Stimulated activated CD8-positive, alpha-beta memory T cell treated with anti-CD3 and anti-CD28 coated beads, Interleukin-2, amount 100 ng/mL, for 48 hours (primary cell): ENCODE measurements around the gene LTA.
"Not testable (repeated sequence)": the region's sequence is repeated elsewhere in the genome, so short reads cannot be mapped to it uniquely, and the experiment has no call there.

Experiments used
- DNase-seq, 2 donors: peaks; one replicate each; pipeline ENCODE4 v3.0.0-alpha.2; 2020; ENCODE audit warnings: low read depth in 2 of 2

LTA gene

DNA sequence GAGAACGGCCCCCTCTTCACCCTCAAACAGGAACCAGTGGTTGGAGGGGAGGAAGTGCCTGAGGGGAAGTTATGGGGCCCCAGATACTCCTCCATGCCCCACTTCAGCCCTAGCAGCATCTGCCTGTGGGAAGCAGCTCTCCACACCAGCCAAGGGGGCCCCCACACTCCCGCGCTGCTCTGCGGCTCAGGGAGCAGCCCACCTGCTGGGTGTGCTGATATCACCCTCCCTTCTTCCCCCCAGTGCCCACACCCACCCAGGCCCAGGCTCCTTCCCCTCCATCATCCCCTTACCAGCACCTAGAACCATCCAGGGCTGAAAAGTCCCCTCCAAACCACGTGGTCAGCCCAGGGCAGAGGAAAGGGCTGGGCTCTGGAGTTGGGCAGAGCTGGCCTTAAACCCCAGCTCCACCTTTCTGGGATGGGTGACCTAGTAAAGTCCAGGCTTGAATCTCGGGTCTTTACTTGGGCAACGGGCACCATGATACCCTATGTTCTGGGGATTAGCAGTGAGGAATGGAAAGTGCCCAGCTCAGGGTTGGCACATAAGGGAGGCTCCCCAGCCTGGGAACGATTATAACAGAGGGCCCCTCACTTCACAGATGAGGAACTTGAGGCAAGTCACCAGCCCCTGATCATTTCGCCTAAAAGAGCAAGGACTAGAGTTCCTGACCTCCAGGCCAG is 14.7 kb downstream of the LTA start:
- DNase-seq, result no peak

DNA sequence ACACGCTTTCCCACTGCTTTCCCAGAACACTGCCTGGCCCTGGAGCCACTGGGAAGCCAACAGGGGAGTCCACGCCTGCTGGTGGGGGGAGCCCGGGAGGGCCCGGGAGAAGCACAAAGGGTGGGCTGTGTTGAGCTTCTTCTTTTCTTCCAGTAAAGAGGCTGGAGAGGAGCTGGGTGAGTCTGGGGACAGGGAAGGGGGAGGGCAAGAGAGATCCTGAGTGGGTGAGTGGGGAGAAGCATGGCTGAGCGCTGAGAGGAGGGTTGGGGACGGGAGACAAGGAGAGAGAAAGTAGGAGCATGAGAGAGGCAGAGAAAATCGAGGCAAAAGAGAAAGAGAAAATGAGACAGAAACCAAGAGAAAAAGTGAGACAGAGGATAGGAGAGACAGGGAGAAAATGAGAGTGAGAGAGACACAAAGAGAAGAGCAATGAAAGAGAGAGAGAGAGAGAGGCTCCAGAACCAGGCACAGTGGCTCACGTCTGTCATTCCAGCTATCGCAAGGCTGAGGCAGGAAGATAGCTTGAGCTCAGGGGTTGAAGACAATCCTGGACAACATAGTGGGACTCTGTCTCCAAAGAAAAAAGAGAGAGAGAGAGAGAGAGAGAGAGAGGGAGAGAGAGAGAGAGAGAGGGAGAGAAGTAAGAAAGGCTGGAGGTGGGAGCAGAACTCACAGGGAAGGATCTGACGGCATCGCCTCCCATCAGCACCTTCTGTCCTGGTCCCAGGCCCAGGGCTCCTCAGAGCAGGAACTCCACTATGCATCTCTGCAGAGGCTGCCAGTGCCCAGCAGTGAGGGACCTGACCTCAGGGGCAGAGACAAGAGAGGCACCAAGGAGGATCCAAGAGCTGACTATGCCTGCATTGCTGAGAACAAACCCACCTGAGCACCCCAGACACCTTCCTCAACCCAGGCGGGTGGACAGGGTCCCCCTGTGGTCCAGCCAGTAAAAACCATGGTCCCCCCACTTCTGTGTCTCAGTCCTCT is 16.0 kb downstream of the LTA start:
- DNase-seq, result no peak

DNA sequence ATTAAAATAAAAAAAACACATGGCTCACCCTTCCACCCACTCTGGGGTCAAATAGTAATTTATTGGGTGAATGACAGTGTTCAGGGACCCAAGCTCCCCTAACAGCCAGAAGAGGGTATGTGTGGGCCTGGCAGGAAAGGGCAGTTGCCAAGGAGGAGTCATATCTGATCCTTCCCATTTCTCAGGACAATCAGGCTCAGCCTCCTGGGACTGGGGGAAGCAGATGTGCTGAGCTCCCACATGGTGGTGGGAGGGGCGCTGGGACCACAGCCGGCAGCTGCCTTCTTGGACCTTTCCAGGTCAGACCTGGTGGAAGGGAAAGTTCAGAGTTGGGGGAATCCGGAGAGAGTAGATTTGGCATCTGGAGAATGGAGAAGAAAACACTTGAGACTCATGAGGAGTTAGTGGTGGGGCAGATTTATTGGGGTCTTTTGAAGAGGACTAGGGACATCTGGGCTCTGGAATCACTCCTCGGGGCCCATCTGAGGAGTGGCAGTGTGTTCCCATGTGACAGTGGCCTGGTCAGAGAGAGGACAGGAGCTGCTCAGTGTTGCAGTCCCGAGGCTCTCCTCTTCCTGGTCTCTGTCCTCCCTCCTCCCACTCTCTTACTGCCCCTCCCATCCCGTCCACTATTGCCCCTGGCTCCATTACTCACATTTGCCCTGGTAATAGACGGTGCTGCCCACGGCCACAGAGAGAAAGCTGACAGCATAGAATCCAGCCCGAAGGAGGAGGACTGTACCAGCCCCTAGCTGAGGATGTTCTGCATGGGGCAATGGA is 17.0 kb downstream of the LTA start:
- no peak for DNase-seq

DNA sequence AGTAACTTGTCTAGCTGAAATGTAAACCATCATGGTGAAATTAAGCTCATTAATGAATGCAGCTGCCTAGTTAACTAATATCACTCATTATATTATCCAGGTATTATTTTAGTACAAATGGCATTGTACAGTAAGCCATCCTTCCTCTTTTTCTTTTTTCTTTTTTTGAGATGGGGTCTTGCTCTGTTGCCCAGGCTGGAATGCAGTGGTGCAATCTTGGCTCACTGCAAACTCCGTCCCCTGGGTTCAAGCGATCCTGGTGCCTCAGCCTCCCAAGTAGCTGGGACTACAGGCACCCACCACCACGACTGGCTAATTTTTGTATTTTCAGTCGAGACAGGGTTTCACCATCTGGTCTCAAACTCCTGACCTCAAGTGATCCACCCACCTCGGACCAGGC is 18.6 kb downstream of the LTA start:
- not testable (repeated sequence) for DNase-seq

DNA sequence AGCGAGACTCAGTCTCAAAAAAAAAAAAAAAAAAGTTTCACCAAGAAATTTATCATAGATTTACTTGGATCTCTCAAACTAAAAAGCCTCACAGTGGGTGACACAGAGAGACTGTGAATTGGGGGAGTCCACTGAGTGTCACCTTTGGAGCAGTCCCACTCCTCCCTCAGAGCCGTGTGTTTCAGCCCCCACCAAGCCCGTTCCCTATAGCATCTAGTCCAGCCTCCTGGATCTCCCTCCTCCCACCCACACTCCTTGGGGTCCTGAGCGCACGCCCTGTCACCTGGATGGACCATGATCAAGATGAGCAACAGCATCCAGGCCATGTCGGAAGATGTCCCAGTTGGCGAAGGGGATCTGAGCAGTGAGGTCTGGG is 20.3 kb downstream of the LTA start:
- no peak for DNase-seq

DNA sequence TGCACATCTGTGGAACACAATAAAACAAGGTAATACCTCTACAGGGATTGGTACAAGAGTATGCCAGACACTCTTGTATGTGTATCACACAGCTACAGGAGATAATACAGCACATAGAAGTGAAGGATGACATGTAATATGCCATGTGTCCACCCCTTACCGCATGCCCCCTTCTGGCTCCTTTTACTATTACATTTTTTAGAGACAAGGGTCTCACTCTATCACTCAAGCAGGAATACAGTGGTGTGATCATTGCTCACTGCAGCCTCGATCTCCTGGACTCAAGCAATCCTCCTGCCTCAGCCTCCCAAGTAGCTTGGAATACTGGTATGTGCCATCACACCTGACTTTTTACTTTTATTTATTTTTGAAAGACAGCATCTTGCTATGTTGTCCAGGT is 24.9 kb downstream of the LTA start:
- DNase-seq, result no peak

DNA sequence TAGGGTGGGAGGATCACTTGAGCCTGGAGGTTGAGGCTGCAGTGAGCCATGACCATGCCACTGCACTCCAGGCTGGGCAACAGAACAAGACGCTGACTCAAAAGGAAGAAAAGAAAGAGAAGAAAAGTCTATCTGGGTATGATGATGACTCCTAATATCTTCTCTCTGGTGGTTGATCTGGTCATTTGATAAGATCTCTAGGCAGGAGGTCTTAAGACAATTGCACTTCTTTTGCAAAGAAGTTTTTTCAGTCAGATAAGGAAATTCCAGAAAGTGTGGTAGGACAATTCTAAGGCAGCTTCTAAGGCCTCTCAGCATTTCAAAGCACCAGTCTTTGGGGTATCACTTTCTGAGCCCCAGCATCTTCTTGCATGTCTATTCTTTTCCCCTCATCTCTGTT is 35.2 kb downstream of the LTA start:
- DNase-seq, result no peak

DNA sequence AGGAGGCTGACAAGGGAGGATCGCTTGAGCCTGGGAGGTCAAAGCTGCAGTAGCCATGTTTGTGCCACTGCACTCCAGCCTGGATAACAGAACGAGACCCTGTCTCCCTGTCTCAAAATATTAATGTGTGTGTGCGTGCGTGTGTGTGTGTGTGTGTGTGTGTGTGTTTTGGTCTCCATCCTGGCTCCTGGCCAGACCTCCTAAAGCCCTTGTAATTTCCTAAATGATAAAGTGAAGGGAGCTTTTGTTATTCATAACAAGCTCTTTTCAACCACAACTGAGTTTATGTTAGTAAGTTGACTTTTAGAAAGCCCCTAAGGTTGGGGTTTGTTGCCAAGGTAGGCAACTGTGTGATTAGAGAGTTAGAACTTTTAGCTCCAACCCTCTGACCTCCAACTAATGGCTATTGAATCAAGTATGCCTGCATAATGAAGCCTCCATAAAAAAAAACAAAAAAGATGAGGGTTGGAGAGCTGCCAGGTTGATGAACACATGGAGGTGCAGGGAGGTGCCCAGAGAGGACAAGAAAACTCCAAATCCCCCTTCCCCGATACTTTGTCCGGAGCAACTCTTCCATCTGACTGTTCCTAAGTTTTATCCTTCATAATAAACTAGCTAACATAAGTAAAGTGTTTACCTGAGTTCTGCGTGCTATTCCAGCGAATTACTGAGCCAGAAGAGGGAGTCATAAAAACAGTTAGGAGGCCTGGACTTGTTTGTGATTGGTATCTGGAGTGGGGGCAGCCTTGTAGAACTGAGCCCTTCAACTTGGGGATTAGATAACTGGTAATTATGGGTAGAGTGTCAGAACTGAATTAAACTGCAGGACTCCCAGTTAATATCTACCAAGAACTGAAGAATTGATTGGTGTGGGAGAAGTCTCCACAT is 37.7 kb downstream of the LTA start:
- DNase-seq, result no peak

DNA sequence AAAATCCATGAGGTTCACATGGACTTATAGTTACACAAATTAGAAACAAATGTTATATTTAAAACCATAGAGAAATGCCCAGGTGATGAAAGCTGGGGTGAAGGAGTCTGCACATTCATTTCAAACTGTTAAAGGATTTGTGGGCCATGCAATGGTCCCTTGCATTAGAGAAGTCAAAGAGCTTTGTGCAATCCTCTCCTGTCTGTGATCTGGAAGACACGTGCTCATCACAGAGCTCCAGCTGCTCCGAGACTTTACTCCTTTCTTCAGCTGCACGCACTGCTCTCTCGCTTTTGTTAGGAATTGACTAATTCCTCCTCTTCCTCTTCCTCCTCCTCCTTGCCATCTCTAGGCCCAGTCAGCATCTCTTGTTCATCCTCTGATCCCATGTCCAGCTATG is 38.9 kb downstream of the LTA start:
- no peak for DNase-seq

DNA sequence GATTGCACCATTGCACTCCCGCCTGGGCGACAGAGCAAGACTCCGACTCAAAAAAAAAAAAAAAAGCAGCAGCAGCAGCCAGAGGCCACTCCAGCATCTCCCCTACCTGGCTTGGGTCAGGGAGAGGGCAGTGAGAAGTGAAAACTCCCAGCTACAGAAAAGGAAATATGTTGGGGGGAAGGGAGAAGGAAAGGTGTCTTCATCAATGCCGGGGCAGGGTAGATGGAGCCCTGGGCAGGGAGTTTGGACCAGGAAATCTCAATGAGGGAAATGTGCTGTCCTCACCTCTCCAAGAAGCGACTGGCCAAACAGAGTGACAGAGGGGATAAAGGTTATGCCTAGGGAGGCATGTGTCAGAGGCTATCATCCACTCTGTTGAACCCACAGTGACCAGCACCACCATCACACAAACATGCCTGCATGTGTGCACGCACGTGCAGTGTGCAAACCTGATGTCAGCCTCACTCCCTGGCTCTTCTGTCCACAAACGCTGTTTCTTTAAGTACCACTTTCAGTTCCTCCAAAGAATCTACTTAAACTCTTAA is 42.1 kb downstream of the LTA start:
- DNase-seq, result no peak

DNA sequence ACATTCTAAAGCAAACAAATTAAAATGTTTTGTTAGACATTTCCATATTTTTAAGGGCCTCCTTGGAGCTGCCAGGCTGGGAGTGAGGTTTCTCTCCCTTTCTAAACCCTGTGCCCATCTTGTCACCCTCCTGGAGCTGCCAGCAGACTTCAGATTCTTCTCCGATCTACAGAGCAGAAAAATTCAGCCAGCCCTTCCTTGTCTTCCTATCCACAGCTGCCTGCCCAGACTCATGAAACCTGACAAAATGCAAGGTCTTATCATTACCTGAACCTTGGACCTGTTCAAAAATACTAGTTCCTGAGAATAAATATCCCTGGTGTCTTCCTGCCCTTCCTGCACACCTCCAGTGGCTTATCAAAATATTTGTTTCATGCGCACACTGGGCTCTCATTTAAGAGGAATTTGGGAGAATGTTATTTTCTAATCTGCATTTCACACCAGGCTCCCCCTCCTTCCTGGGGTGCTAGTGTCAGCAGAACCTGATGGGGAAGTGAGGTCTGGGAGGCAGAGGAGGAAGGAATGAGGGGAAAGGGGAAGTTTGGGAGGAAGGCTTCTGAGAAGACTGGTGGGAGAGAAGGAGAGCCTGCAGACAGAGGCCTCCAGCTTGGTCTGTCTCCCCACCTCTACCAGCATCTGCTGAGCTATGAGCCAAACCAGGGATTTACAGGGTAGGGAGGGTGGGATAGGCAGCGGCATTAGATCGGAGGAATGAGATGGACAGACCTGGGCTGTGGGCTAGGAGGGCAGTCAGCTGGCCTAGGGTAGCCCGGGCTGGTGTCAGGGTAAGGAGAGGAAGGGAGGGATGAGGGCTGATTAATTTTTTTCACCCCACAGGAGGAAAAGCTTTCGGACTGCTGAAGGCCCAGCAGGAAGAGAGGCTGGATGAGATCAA is 42.8 kb downstream of the LTA start, which contains the start of gene AIF1:
Gene AIF1 (plus strand): TSS at position 551 of the 895 bp plus-strand sequence. CDS start 96 bp downstream, at position 647.
- DNase-seq, result no peak

DNA sequence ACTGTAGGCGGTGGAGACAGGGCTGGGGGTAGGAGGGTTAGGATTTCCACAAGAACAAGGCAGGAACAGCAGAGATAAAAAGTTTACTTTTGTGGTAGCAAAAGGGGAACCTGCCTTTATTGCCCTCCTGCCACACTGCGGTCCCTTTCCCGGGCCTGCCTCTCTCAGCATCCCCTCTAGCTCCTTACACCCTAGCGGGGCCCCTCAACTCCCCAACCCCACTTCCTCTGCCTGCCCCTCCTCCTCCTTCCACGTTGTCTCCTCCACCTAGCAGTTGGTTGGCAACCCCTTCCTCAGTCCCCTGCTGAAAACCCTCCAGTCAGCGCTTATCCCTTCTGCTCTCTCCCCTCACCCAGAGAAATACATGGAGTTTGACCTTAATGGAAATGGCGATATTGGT is 43.7 kb downstream of the LTA start:
- no peak for DNase-seq

DNA sequence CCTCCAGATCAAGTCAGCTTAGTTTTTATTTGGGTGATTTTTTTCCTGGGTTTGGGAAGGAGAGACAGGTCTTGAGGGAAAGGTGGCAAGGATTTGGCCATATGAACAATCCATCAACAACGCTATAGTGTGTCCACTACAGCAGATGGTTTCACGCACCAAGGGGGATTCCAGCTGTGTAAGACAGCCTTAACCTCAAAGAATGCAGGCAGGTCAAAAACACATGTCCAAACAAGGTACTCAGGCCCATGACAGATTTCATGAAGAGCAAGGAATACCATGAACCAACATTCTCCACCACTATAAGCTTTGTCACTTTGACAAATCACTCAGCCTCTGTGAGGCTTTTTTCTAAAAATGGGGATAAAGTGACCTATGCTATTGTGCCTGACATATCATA is 44.9 kb downstream of the LTA start:
- no peak for DNase-seq

DNA sequence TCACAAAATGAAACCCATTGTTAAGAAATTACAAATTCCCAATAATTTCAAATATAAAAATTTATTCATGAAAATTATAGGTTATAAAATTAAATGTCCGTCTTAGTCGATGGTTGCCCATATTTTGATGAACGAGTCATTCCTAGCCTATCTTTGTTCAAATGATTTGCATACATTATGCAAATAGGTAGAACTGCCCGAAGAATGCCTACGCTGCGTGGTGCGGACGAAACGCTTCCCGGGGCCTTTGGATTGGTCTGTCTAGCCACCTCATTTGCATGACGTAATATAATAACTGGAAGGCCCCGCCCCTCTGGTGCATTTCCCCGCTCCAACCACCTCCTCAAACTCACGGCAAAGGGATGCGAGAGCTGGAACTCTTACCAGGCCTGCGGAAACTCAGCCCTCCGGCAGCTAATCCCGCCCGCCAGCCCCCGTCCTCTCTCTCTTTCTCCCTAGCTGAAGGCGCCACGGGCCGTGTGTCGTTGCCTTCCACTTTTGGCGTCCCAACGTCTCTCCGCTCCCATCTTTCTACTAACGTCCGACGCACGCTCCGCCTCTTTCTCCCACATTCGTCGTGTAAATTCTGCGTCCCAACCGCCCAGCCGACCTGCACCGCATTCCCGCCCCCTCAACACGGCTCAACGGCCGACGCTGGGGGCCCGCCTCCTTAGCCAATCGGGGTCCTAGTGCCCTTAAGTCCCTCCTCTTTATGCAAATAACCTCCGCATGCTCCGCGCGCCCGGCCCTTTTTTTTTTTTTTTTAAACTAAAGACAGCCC is 47.9 kb downstream of the LTA start:
- peak; percentile 95 for DNase-seq

DNA sequence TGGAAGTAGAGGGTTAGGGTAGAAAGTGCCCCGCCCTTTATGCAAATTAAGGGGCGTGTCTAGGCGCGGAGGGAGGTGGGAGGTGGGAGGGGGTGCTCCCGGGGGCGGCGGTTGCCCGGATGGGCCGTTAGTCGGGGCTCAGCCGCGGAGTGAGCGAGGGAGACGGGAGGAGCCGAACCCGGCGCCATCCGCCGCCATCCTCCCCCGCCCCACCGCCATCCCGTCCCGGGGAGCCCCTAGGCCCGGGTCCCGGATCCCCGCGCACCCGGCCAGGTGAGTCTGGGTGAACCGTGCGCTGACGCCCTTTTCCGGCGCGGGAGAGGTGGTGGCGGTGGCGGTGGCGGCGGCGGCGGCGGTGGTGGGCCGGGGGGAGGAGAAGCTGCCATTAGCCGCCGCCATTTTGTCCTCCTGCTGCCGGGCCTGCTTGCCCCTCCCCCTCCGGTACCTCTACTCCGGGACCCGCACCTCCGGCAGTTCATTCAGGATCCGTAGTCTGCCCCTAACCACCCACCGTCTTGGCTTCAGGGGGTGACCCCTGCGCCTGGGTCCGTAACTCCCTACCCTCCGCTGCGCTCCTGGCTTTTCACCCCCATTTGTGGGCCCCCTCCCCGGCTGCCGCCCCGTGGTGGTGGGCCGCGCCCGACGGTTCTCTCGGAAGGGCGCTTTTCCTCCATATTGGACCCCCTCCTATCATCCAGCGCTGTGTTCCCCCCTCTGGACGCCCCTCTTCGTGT is 48.7 kb downstream of the LTA start, which contains the start of gene PRRC2A:
Gene PRRC2A (plus strand): TSS at position 130 of the 734 bp plus-strand sequence. CDS start 2,075 bp downstream, outside the sequence.
- peak; percentile 92 to 94 for DNase-seq

DNA sequence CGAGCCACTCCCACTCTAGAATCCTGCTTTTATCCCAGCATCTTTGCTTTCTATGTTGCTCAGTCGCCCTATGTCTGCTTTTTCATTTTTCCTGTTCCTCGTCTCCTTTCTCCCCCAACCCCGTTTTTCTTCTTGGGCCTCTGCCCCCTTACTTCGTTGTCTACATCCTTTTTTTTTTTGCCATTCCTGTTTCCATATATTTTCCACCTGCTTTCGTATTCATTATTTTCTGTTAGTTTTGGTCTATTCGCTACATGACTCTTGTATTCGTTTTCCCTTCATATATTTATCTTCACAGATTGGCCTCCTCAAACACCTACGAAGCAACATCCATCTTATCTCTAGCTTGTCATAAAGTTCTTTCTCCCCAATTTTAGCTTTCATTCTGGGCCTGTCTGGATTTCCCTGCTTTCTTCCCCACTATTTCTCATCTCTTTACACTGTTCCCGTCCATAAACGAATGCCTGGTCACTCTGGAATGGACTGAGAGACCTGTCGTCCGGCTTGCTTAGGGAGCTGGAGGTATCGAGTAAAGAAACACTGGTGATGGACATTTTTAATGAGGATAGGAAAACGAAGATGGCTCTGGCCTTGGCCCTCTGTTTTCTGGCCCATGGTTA is 49.3 kb downstream of the LTA start:
- DNase-seq, result no peak

DNA sequence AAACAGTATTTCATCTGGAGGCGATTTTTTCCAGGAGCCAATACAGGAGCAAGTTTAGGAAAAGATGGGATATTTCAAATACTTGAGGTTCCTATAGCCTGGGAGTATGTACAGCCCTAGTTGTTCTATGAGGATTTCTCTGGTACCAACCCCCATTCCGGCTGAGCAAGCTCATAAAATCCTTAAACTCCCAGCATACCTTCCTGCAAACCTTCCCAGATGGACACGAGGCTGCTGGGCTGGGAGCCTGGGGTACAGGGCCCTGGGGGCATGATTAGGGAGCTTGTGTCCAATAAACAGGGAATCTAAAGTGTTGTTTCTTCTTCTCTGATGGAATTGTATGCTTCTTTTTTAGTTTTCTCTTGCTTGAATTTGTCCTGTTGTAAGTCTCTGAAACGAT is 49.9 kb downstream of the LTA start:
- DNase-seq, result no peak

DNA sequence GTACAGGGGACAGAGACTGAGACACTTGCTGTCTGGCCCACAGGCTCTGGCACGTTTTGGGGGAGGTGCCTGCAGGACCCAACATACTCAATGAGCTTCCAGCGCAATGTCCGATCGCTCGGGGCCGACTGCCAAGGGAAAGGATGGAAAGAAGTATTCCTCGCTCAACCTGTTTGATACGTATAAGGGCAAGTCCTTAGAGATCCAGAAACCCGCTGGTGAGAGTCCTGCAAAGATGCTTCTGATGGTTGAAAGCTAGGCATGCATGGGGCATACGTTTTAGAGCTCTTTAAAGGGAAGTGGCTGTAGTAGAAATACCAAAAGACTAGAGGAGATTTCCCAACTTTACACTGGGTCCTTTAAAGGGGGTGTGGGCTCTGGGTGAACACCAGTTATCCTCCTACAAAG is 50.6 kb downstream of the LTA start:
- DNase-seq, result no peak
